Pancreas (tissue), 10 donors: ENCODE results near the gene HSD11B1L. TPM values are rescaled to one million over a fixed set of nuclear protein-coding genes. Genes with fewer than 3 reads are reported as not detected.

Experiments
- ATAC-seq, 4 donors: fragments of 200-7000 bp; cut with Tn5 transposase; one replicate each; pipeline versions ENCODE4 v1.8.0 to v1.9.1; 2020; ENCODE audit warnings: mild to moderate bottlenecking in 4 of 4, moderate library complexity in 4 of 4
- DNase-seq, 6 donors: peaks; one replicate each; pipeline ENCODE4 v3.0.0-alpha.2; 2020
- FAIRE-seq: peaks from 2 replicates; lab custom pipeline; 2012; peaks lifted over from hg19 to GRCh38; lab: Jason Lieb, UNC
- H3K27ac ChIP-seq, 4 donors: fragments of 200-600 bp; sonication (generic); 1 replicate in 3 of 4; 2 replicates in 1 of 4; pipeline versions ENCODE4 v1.5.0 to v1.8.0; 2020
- H3K27me3 ChIP-seq, 4 donors: fragments of 200-600 bp; one replicate each; pipeline ENCODE4 v1.8.0; 2021
- H3K36me3 ChIP-seq, 3 donors: fragments of 200-600 bp; sonication (generic) in 1 of 3; one replicate each; pipeline versions ENCODE4 v1.5.0 to v1.8.0; 2020 to 2021
- H3K4me1 ChIP-seq, 3 donors: fragments of 200-600 bp; one replicate each; pipeline ENCODE4 v1.8.0; 2021
- H3K4me3 ChIP-seq, 4 donors: fragments of 200-600 bp; sonication (generic) in 2 of 4; one replicate each; pipeline versions ENCODE4 v1.5.0 to v1.8.0; 2020 to 2021
- H3K9me3 ChIP-seq, 4 donors: fragments of 200-600 bp; one replicate each; pipeline ENCODE4 v1.8.0; 2021
- CTCF ChIP-seq, 4 donors: fragments of 200-600 bp; sonication (generic) in 3 of 4; IDR thresholded peaks; one replicate each; pipeline versions ENCODE4 v1.5.0 to v1.8.0; 2021; ENCODE audit warnings: antibody characterized with exemption in 4 of 4
- WGBS, 2 donors: extraction: QIAGEN DNeasy Blood & Tissue Kit; methylation state at CpG; one replicate each; pipeline ENCODE4 v1.1.7; 2013; 5-methylcytosine and 5-hydroxymethylcytosine counted together
- intact Hi-C, 3 donors: fragments of 100-400 bp; cut with DNase I; formaldehyde crosslinking; loops; one replicate each; pipeline versions ENCODE4 v1.11.1 to v1.14.2; 2022
- polyA plus RNA-seq, 2 donors: library from polyadenylated mRNA; stranded (reverse); fragments of 200-250 nt; gene quantifications; one replicate each; pipeline ENCODE4 v1.2.3, GENCODE V29; 2013
- total RNA-seq, 6 donors: library from RNA; stranded (reverse); fragmentation: NEBNext Ultra II Directional in 4 of 6; extraction: Animal tissue kit (Norgen Biotek cat#: 25700) in 4 of 6; gene quantifications; one replicate each; pipeline versions ENCODE4 v1.2.1 to v1.2.4, GENCODE V29; 2021 to 2023
- donor health status: healthy with polysubstance abuse.
- donor health status: DM: no; HTN: no; CAD: no; lungs with moderate emphysema.
- donor health status: DM: no; HTN: no; CAD: no.
- donor health status: control.
- donor health status: control.
- donor health status: Bipolar disorder and iron deficiency.
- donor health status: DM: yes; HTN: yes; CAD: no.
- donor health status: DM: no; HTN: no; CAD: no.
- donor health status: DM: no; HTN: no; CAD: no.
- donor health status: DM: yes; HTN: yes; CAD: no.

The HSD11B1L gene
- total and polyA plus RNA-seq, 8 donors: 2.1 to 16.9 (median 3.9) TPM

- H3K4me1 ChIP-seq: no peaks in the 10 kb centered on the region
- FAIRE-seq (no peak), DNase-seq (peak in 2 of 6 donors; percentile 16 to 66), ATAC-seq (no peak)
- no peak for TF ChIP-seq CTCF (IDR thresholded peaks at IDR 0.05)
- WGBS, 2 donors: 95% methylated on average over 40 of the region's 40 CpGs
- no peaks in the 10 kb centered on the region for H3K27me3 ChIP-seq
- H3K9me3 ChIP-seq: no peaks in the 10 kb centered on the region
- no peak overlapping the region for H3K27ac ChIP-seq
- no peak overlapping the region for H3K4me3 ChIP-seq
- intact Hi-C loops: no loop called here
- H3K36me3 ChIP-seq: peaks cover 0 to 62% (median 19%) of the 10 kb centered on the region in 3 donors
Measured at GRCh38 chr19:5703819-5704818, 23.3 kb downstream of the HSD11B1L start.

- WGBS, 2 donors: 80 to 84% methylated on average over 16 of the region's 16 CpGs
- peaks cover 0 to 52% (median 20%) of the 10 kb centered on the region in 3 donors for H3K36me3 ChIP-seq
- no peak for FAIRE-seq
Measured at GRCh38 chr19:5705552-5705951, 24.7 kb downstream of the HSD11B1L start.

GRCh38 chr19:5706876-5707573, 26.2 kb downstream of the HSD11B1L start:
- H3K36me3 ChIP-seq: peaks cover 0 to 63% (median 20%) of the 10 kb centered on the region in 3 donors
- intact Hi-C loops: no loop called here

More at GRCh38 chr19:5705552-5705951, 24.7 kb downstream of the HSD11B1L start:
- H3K27ac ChIP-seq: no peak overlapping the region
- DNase-seq (peak in 1 of 6 donors; percentile 77), ATAC-seq (peak in 1 of 4 donors; percentile 34)
- intact Hi-C loops: no loop called here
- no peak overlapping the region for H3K4me3 ChIP-seq
- no peaks in the 10 kb centered on the region for H3K4me1 ChIP-seq
- no peak for TF ChIP-seq CTCF (IDR thresholded peaks at IDR 0.05)
- H3K9me3 ChIP-seq: no peaks in the 10 kb centered on the region
- no peaks in the 10 kb centered on the region for H3K27me3 ChIP-seq

More at GRCh38 chr19:5706876-5707573, 26.2 kb downstream of the HSD11B1L start:
- Histone ChIP-seq H3K4me3 (no peak overlapping the region), H3K9me3 (no peaks in the 10 kb centered on the region), H3K27ac (no peak overlapping the region), H3K27me3 (no peaks in the 10 kb centered on the region), H3K4me1 (no peaks in the 10 kb centered on the region)
- TF ChIP-seq CTCF (IDR thresholded peaks at IDR 0.05): no peak
- WGBS, 2 donors: 95 to 96% methylated on average over 35 of the region's 35 CpGs
- DNase-seq: no peak
- FAIRE-seq: no peak
- ATAC-seq: no peak
